GM12873 (cell line): ENCODE results near the gene UBE2M.

Source experiments
- CTCF ChIP-seq: IDR thresholded peaks from 2 replicates; pipeline ENCODE4 v1.5.1; 2012; ENCODE audit warnings: low read depth, mild to moderate bottlenecking, moderate library complexity, low read length, control low read depth; ENCODE audit not compliant: insufficient read depth; ENCODE audit errors: missing control alignments

The UBE2M gene

GRCh38 chr19:58581227-58582141, 23.1 kb upstream of the UBE2M start:
- peak; percentile 98 for TF ChIP-seq CTCF

GRCh38 chr19:58579473-58580142, 21.2 kb upstream of the UBE2M start:
- TF ChIP-seq CTCF, result no peak

- no peak for TF ChIP-seq CTCF
Measured at GRCh38 chr19:58578012-58578925, 19.9 kb upstream of the UBE2M start.

GRCh38 chr19:58575183-58576041, 17.0 kb upstream of the UBE2M start:
- peak; percentile 7 for TF ChIP-seq CTCF

GRCh38 chr19:58573658-58574164, 15.3 kb upstream of the UBE2M start:
- TF ChIP-seq CTCF, result no peak

GRCh38 chr19:58572818-58573657, 14.6 kb upstream of the UBE2M start, which contains the start of gene MZF1:
MZF1 (minus strand) TSS chr19:58573335; CDS start chr19:58571389, 1,946 bp downstream.
- TF ChIP-seq CTCF, result peak; percentile 16
